OCI-LY7 (cell line): ENCODE data around the gene CD69. TPM values are rescaled to one million over a fixed set of nuclear protein-coding genes. Genes with fewer than 3 reads are reported as not detected.
A peak's percentile ranks its signal among the peaks of the same experiment; 100 is the strongest.

Experiments
- BruUV-seq: library from RNA; stranded (reverse); fragments of 400-500 nt; replicated peaks from 2 replicates; lab custom pipeline; 2021; lab: Mats Ljungman, UMichigan
- CTCF ChIA-PET: fragments of 300-600 bp; sonication (Branson Sonifier 250); formaldehyde crosslinking; loops from one replicate; lab custom pipeline; 2022; ENCODE audit warnings: antibody characterized with exemption; ENCODE audit not compliant: unreplicated experiment; lab: Charles Lee
- POLR2A ChIA-PET: fragments of 300-600 bp; sonication (Branson Sonifier 250); formaldehyde crosslinking; loops from one replicate; lab custom pipeline; 2022; ENCODE audit warnings: antibody characterized with exemption; lab: Charles Lee
- DNase-seq: peaks from one replicate; pipeline ENCODE4 v3.0.0-alpha.2; 2015; ENCODE audit warnings: low spot score
- H2AFZ ChIP-seq: fragments of 200-600 bp; sonication (generic), shearing (Covaris generic); 2 replicates; pipeline ENCODE4 v1.6.1; 2014; ENCODE audit warnings: mild to moderate bottlenecking, antibody characterized with exemption, low read length, moderate library complexity
- H3K27ac ChIP-seq: fragments of 200-600 bp; sonication (generic); 2 replicates; pipeline ENCODE4 v1.5.1; 2014; ENCODE audit warnings: mixed run types, low read depth, mild to moderate bottlenecking, moderate library complexity, low read length, inconsistent platforms; ENCODE audit not compliant: poor library complexity, severe bottlenecking
- H3K36me3 ChIP-seq: fragments of 200-600 bp; sonication (generic); 2 replicates; pipeline ENCODE4 v1.6.1; 2014; ENCODE audit warnings: mild to moderate bottlenecking, antibody characterized with exemption, low read length, moderate library complexity, mixed read lengths; ENCODE audit not compliant: insufficient read depth
- H3K4me1 ChIP-seq: fragments of 200-600 bp; sonication (generic); 2 replicates; pipeline ENCODE4 v1.5.1; 2014; ENCODE audit warnings: mild to moderate bottlenecking, low read length; ENCODE audit not compliant: insufficient read depth, poor library complexity, severe bottlenecking
- H3K4me2 ChIP-seq: fragments of 200-600 bp; sonication (generic); 2 replicates; pipeline ENCODE4 v1.6.1; 2014; ENCODE audit warnings: mild to moderate bottlenecking, low read length
- H3K4me3 ChIP-seq: fragments of 200-600 bp; sonication (generic); 2 replicates; pipeline ENCODE4 v1.5.1; 2014; ENCODE audit warnings: mild to moderate bottlenecking, low read depth, low read length; ENCODE audit not compliant: poor library complexity, severe bottlenecking
- H3K79me2 ChIP-seq: fragments of 200-600 bp; sonication (generic); 2 replicates; pipeline ENCODE4 v1.6.1; 2016; ENCODE audit warnings: low read depth, mild to moderate bottlenecking, low read length, moderate library complexity, mixed read lengths; ENCODE audit not compliant: insufficient read depth
- H3K9me2 ChIP-seq: fragments of 200-600 bp; sonication (generic); 2 replicates; pipeline ENCODE4 v1.6.1; 2016; ENCODE audit warnings: mild to moderate bottlenecking, low read length, mixed read lengths; ENCODE audit not compliant: insufficient read depth
- H3K9me3 ChIP-seq: fragments of 200-600 bp; sonication (generic); 2 replicates; pipeline ENCODE4 v1.6.1; 2014; ENCODE audit warnings: mild to moderate bottlenecking, mixed run types, low read length, mixed read lengths
- H4K20me1 ChIP-seq: fragments of 200-600 bp; sonication (generic); 2 replicates; pipeline ENCODE4 v1.6.1; 2014; ENCODE audit warnings: mild to moderate bottlenecking, antibody characterized with exemption, low read length, moderate library complexity, mixed read lengths; ENCODE audit not compliant: insufficient read depth
- EZH2phosphoT487 ChIP-seq: fragments of 200-600 bp; sonication (generic); IDR thresholded peaks from 2 replicates; pipeline ENCODE4 v1.6.1; 2018; ENCODE audit warnings: low read depth, borderline replicate concordance, mild to moderate bottlenecking, mixed run types, antibody characterized with exemption, low read length, moderate library complexity, mixed read lengths
- intact Hi-C: fragments of 100-400 bp; cut with micrococcal nuclease; formaldehyde crosslinking; loops from one replicate; pipeline ENCODE4 v1.10.0; 2022; ENCODE audit not compliant: unreplicated experiment
- total RNA-seq, 2 experiments: library from RNA; depleted of rRNA in 1 of 2; stranded (reverse); fragments of >200 nt in 1 of 2; shearing (Covaris generic) in 1 of 2; gene quantifications; 2 replicates each; pipeline ENCODE4 v1.2.3, GENCODE V29; 2014 to 2022
- TF ChIP-seq, protein P1 (sequence below): fragments of 200-600 bp; sonication (generic); conservative IDR thresholded peaks from 2 replicates; pipeline ENCODE4 v1.5.1; 2014; ENCODE audit warnings: mild to moderate bottlenecking, antibody characterized with exemption, low read length, moderate library complexity, mixed read lengths

Gene CD69
- total RNA-seq, 2 experiments from 2014 or later = 10.3 to 12.3 TPM

GRCh38 chr12:9751204-9752144 lies 9.2 kb downstream of the CD69 start:
- Histone ChIP-seq H2AFZ (peak overlapping the region; percentile 57; the same call in 1 of the 2 replicates), H3K4me2 (peak overlapping the region; percentile 67), H3K79me2 (peaks cover 1% of the 10 kb centered on the region; the same call in 1 of the 2 replicates), H3K27ac (no peak overlapping the region), H3K9me3 (no peaks in the 10 kb centered on the region), H3K36me3 (peaks cover 40% of the 10 kb centered on the region), H4K20me1 (no peaks in the 10 kb centered on the region), H3K4me1 (peaks cover 37% of the 10 kb centered on the region), H3K4me3 (peak overlapping the region; percentile 11), H3K9me2 (no peaks in the 10 kb centered on the region)
- ChIA-PET POLR2A (interaction anchor here (0.6 to 3.9 kb wide), 12 partner anchors 9 to 671 kb away, joined by 3 to 23 read pairs (median 5); partner anchors contain the start of gene CD69), CTCF (interaction anchor here (5.6 kb wide), 1 partner anchor 46 kb away, joined by 65 read pairs; no protein-coding TSS in a partner anchor)
- intact Hi-C loops = loop anchor here (5.0 kb wide), 2 partner anchors 116 to 391 kb away; partner anchors contain the start of gene CLEC2B
- no peak for TF ChIP-seq EZH2phosphoT487
- TF ChIP-seq, protein P1, sequence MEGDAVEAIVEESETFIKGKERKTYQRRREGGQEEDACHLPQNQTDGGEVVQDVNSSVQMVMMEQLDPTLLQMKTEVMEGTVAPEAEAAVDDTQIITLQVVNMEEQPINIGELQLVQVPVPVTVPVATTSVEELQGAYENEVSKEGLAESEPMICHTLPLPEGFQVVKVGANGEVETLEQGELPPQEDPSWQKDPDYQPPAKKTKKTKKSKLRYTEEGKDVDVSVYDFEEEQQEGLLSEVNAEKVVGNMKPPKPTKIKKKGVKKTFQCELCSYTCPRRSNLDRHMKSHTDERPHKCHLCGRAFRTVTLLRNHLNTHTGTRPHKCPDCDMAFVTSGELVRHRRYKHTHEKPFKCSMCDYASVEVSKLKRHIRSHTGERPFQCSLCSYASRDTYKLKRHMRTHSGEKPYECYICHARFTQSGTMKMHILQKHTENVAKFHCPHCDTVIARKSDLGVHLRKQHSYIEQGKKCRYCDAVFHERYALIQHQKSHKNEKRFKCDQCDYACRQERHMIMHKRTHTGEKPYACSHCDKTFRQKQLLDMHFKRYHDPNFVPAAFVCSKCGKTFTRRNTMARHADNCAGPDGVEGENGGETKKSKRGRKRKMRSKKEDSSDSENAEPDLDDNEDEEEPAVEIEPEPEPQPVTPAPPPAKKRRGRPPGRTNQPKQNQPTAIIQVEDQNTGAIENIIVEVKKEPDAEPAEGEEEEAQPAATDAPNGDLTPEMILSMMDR = peak; percentile 74
- BruUV-seq = no TSS peak
- DNase-seq = peak; percentile 67

DNA sequence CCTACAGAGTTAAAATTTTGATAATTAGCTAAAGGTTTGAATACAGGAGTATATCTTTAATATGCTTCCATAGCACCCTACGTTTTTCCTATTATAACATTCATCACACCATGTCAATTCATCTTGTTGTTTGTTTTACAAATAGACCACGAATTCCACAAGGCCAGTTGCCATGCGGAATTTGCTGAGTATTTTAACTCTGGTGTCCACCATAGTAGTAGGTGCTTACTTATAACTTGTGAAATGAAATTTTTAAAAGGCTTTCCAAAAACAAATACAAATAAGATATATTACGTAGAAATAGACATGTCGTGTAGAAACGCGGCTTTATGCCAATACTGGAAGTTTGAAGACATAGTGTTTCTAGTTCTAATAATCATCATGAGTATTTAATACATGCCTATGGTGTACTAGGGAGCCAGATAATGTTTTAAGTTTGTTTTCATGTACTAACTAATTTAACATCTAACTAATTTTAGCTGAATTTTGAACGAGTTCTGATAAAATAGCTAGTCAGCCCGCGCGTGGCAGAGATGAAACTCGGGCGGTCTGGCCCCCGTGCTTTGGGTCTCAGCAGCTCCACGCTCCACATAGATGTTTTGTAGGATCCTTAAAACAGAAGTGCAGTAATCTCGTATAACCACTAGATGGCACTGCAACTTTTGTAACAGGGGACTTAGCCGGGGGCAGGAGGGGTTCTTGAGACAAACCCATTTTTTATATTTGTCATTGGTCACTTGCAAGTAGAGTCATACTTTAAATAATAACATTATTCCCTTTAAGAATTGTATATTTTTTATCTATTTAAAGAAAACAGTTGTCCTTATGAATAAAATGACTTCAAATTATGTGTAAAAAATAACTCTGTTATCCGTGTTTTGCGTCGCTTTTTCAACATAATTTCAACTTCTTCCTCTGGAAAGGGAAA lies 10.2 kb downstream of the CD69 start:
- Histone ChIP-seq H3K79me2 (no peaks in the 10 kb centered on the region), H3K9me3 (no peaks in the 10 kb centered on the region), H3K4me3 (peak overlapping the region; percentile 26), H3K4me1 (peaks cover 39% of the 10 kb centered on the region), H3K9me2 (no peaks in the 10 kb centered on the region), H2AFZ (peak overlapping the region; percentile 57; the same call in 1 of the 2 replicates), H4K20me1 (no peaks in the 10 kb centered on the region), H3K36me3 (peaks cover 32% of the 10 kb centered on the region), H3K4me2 (peak overlapping the region; percentile 67), H3K27ac (no peak overlapping the region)
- no TSS peak for BruUV-seq
- intact Hi-C loops = loop anchor here (1.0 to 5.0 kb wide), 4 partner anchors 48 to 392 kb away; partner anchors contain the start of gene CLEC2B
- ChIA-PET POLR2A (interaction anchor here (0.5 to 3.9 kb wide), 14 partner anchors 8 to 672 kb away, joined by 3 to 23 read pairs (median 5); partner anchors contain the start of gene CD69), CTCF (interaction anchor here (0.6 to 5.6 kb wide), 2 partner anchors 47 to 111 kb away, joined by 3 to 65 read pairs; no protein-coding TSS in a partner anchor)
- TF ChIP-seq, protein P1 = peak; percentile 80
- no peak for TF ChIP-seq EZH2phosphoT487
- peak; percentile 86 for DNase-seq
